ENCODE results near the gene HNRNPUL1. TPM values are rescaled to one million over a fixed set of nuclear protein-coding genes. Genes with fewer than 3 reads are reported as not detected.

Gene HNRNPUL1
- total and polyA plus RNA-seq, 10 of the 15 experiments (the other 5 are each of a cell fraction or from before 2014, with no cell fraction given), result 11.1 to 276 (median 117) TPM

- TF ChIP-seq, protein P1, sequence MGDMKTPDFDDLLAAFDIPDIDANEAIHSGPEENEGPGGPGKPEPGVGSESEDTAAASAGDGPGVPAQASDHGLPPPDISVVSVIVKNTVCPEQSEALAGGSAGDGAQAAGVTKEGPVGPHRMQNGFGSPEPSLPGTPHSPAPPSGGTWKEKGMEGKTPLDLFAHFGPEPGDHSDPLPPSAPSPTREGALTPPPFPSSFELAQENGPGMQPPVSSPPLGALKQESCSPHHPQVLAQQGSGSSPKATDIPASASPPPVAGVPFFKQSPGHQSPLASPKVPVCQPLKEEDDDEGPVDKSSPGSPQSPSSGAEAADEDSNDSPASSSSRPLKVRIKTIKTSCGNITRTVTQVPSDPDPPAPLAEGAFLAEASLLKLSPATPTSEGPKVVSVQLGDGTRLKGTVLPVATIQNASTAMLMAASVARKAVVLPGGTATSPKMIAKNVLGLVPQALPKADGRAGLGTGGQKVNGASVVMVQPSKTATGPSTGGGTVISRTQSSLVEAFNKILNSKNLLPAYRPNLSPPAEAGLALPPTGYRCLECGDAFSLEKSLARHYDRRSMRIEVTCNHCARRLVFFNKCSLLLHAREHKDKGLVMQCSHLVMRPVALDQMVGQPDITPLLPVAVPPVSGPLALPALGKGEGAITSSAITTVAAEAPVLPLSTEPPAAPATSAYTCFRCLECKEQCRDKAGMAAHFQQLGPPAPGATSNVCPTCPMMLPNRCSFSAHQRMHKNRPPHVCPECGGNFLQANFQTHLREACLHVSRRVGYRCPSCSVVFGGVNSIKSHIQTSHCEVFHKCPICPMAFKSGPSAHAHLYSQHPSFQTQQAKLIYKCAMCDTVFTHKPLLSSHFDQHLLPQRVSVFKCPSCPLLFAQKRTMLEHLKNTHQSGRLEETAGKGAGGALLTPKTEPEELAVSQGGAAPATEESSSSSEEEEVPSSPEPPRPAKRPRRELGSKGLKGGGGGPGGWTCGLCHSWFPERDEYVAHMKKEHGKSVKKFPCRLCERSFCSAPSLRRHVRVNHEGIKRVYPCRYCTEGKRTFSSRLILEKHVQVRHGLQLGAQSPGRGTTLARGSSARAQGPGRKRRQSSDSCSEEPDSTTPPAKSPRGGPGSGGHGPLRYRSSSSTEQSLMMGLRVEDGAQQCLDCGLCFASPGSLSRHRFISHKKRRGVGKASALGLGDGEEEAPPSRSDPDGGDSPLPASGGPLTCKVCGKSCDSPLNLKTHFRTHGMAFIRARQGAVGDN (IDR thresholded peaks at IDR 0.05), result peak; percentile 70
- 0 out of 2 replicates have a peak, but pooled peaks have one; percentile 42 for TF ChIP-seq EED (IDR thresholded peaks at IDR 0.05; ENCODE audit: low read depth)
- peak; percentile 96 for TF ChIP-seq GATAD2B (conservative IDR thresholded peaks at IDR 0.05; ENCODE audit: low read depth)
- TF ChIP-seq ETV6 (conservative IDR thresholded peaks at IDR 0.05 in 1 of 2, IDR thresholded peaks at IDR 0.05 in 1 of 2; ENCODE audit: borderline replicate concordance in 1 of 2, low read depth in 1 of 2), result 0 out of 4 replicates have a peak, but pooled peaks of 1 of the 2 experiments have one; percentile 60
- peak; percentile 83; the same call in 1 of the 2 replicates for TF ChIP-seq MTA3 (IDR thresholded peaks at IDR 0.05; ENCODE audit: borderline replicate concordance, low read length)
- peak; percentile 52 for TF ChIP-seq CHD2 (IDR thresholded peaks at IDR 0.05; ENCODE audit: borderline replicate concordance, low read depth, low read length)
- TF ChIP-seq RB1 (IDR thresholded peaks at IDR 0.05; ENCODE audit: borderline replicate concordance), result peak; percentile 96; the same call in 1 of the 2 replicates
- peak; percentile 78 for TF ChIP-seq SMARCA5 (IDR thresholded peaks at IDR 0.05)
- no peak; the same call in 1 of the 2 replicates for TF ChIP-seq ZBED1 (IDR thresholded peaks at IDR 0.05; ENCODE audit: borderline replicate concordance)
- TF ChIP-seq, protein P2, sequence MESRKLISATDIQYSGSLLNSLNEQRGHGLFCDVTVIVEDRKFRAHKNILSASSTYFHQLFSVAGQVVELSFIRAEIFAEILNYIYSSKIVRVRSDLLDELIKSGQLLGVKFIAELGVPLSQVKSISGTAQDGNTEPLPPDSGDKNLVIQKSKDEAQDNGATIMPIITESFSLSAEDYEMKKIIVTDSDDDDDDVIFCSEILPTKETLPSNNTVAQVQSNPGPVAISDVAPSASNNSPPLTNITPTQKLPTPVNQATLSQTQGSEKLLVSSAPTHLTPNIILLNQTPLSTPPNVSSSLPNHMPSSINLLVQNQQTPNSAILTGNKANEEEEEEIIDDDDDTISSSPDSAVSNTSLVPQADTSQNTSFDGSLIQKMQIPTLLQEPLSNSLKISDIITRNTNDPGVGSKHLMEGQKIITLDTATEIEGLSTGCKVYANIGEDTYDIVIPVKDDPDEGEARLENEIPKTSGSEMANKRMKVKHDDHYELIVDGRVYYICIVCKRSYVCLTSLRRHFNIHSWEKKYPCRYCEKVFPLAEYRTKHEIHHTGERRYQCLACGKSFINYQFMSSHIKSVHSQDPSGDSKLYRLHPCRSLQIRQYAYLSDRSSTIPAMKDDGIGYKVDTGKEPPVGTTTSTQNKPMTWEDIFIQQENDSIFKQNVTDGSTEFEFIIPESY (IDR thresholded peaks at IDR 0.05), result peak; percentile 10; the same call in 1 of the 2 replicates
- TF ChIP-seq CHD1 (IDR thresholded peaks at IDR 0.05; ENCODE audit: low read depth, low read length), result no peak
- TF ChIP-seq PML (IDR thresholded peaks at IDR 0.05; ENCODE audit: low read length), result peak; percentile 89; the same call in 1 of the 2 replicates
- TF ChIP-seq YY1 (IDR thresholded peaks at IDR 0.05; ENCODE audit: low read depth, low read length), result peak; percentile 71
- TF ChIP-seq BMI1 (IDR thresholded peaks at IDR 0.05; ENCODE audit: borderline replicate concordance), result no peak
- TF ChIP-seq NR2C2 (IDR thresholded peaks at IDR 0.05; ENCODE audit: borderline replicate concordance, control insufficient read depth, insufficient read length, low read depth), result no peak
- TF ChIP-seq MYB (IDR thresholded peaks at IDR 0.05; ENCODE audit: borderline replicate concordance, low read depth, low read length), result no peak
- TF ChIP-seq SRF (IDR thresholded peaks at IDR 0.05; ENCODE audit: low read depth in 2 of 2, low read length in 2 of 2), result peak in 1 of 2 experiments; percentile 70; a peak in 2 of 4 replicates
- TF ChIP-seq, protein P3, sequence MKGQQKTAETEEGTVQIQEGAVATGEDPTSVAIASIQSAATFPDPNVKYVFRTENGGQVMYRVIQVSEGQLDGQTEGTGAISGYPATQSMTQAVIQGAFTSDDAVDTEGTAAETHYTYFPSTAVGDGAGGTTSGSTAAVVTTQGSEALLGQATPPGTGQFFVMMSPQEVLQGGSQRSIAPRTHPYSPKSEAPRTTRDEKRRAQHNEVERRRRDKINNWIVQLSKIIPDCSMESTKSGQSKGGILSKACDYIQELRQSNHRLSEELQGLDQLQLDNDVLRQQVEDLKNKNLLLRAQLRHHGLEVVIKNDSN (IDR thresholded peaks at IDR 0.05; ENCODE audit: borderline replicate concordance, extremely low read length, insufficient read depth, low read depth, low read length), result peak; percentile 60
- TF ChIP-seq TCF3 (IDR thresholded peaks at IDR 0.05; ENCODE audit: borderline replicate concordance, insufficient read depth, low read depth, low read length), result no peak
- TF ChIP-seq IRF5 (IDR thresholded peaks at IDR 0.05; ENCODE audit: borderline replicate concordance), result peak; percentile 71
- no peak for TF ChIP-seq CEBPB (IDR thresholded peaks at IDR 0.05; ENCODE audit: borderline replicate concordance in 1 of 2, low read depth in 2 of 2, low read length in 2 of 2)
Observed at GRCh38 chr19:41310033-41310831, 46.1 kb downstream of the HNRNPUL1 start, which contains the start of gene CCDC97 (continued).
